GM13976 (cell line): ENCODE results near the gene EXOC6B.

Experiments used
- DNase-seq: peaks from one replicate; pipeline ENCODE4 v3.0.0; 2012; ENCODE audit warnings: low spot score
- in situ Hi-C: fragments of 300-500 bp; cut with MboI; formaldehyde crosslinking; loops from one replicate; pipeline ENCODE4 v1.12.0; 2022; ENCODE audit warnings: low sequenced_read_pairs, mixed read lengths, inconsistent platforms; ENCODE audit not compliant: unreplicated experiment
- TF ChIP-seq, protein P1 (sequence below): IDR thresholded peaks from 2 replicates; pipeline ENCODE4 v1.5.1; 2012; ENCODE audit warnings: borderline replicate concordance, mild to moderate bottlenecking; ENCODE audit not compliant: insufficient read depth; ENCODE audit errors: extremely low read depth, missing control alignments, control extremely low read depth

EXOC6B gene

DNA sequence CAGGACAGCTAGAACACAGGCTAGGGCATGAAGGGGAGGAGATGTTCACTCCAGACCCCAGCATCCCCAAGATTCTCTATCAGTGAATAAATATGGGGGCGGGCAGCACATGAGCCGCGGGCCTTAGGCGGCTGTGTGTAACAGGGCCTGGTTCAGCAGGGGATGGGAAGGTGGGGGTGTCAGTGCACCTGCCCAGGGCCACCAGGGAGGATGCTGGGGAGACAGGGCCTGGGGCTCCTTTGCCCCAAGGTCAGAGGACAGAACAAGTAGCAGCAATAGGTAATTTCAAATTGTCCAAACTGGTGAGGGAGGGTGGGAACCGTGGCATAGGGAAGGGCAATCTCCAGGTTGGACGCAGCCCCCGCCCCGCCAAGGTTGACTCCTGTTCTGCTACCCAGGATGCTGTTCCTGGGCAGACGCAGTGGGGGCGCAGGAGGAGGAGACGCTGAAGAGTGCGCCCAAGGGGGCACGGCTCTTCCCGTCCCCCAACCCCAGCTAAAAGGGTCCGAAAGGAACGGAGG, 694.4 kb downstream of the EXOC6B start:
- in situ Hi-C loops: loop anchor here (25.0 kb wide), 1 partner anchor 594 kb away; no protein-coding TSS in a partner anchor
- DNase-seq: no peak
- TF ChIP-seq, protein P1, sequence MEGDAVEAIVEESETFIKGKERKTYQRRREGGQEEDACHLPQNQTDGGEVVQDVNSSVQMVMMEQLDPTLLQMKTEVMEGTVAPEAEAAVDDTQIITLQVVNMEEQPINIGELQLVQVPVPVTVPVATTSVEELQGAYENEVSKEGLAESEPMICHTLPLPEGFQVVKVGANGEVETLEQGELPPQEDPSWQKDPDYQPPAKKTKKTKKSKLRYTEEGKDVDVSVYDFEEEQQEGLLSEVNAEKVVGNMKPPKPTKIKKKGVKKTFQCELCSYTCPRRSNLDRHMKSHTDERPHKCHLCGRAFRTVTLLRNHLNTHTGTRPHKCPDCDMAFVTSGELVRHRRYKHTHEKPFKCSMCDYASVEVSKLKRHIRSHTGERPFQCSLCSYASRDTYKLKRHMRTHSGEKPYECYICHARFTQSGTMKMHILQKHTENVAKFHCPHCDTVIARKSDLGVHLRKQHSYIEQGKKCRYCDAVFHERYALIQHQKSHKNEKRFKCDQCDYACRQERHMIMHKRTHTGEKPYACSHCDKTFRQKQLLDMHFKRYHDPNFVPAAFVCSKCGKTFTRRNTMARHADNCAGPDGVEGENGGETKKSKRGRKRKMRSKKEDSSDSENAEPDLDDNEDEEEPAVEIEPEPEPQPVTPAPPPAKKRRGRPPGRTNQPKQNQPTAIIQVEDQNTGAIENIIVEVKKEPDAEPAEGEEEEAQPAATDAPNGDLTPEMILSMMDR: no peak

DNA sequence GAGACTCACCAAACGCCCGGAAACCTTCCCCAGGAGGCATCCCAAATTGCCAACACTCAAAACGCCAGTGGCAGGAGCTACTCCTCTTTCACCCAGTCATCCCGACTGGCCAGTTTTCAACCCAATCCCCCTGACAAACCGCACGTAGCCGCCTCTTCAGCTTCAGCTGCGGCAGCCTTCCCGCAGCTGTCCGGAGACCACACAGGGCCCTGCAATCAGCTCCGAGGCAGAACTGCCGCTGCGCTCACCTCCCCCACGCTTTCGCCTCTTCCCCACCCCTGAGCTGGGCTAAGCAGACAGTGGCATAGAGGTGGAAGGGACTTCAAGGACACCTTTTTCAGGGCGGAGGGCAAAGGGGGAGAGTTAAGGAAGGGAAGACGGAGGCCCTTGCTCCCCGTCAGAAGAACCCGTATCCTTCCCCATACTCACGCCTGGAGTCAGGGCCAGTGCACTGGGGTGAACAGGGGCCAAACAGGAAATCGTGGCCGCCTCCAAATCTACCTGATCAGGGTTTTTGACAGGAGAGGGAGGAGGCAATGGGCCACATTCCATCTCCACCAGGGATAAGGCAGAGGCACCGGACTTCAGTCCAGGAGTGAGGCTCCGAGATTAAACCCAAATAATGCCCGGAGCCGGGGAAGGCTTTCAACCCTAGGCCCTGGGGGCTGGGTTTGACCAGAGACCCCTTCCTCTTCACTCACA, 695.0 kb downstream of the EXOC6B start:
- TF ChIP-seq, protein P1: no peak
- no peak for DNase-seq
- in situ Hi-C loops: loop anchor here (25.0 kb wide), 1 partner anchor 594 kb away; no protein-coding TSS in a partner anchor

DNA sequence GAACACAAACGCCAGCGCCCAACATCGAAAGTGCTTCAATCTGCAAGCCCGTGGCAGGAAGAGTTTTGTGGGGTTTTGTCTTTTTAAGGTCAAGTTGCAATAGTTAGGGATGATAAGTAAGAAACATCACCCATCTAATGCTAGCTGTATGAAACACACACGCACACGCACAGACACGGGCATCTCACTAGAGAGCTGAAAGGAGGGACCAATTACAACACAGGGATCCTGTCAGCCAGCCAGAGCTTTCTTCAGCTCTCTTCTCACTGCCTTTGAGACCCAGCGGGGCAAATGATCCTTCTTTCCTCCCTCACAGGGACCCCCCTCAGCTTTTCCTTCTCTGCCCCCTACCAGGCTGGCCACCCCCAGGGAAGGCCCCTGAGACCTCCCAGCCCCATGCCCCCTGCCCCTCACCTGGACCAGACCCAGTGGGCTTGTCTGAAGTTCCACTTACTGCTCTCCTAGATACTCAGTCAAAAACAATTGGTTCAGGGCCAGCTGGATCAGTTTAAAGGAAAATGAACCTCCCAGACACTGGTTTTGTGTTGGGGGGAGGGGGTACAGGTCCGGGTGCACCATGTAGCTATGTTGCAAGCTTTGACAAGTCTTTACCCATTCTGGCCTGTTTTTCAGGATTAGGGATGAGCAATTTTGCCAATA, 696.0 kb downstream of the EXOC6B start:
- TF ChIP-seq, protein P1: no peak
- in situ Hi-C loops: loop anchor here (25.0 kb wide), 1 partner anchor 593 kb away; no protein-coding TSS in a partner anchor
- DNase-seq: no peak

DNA sequence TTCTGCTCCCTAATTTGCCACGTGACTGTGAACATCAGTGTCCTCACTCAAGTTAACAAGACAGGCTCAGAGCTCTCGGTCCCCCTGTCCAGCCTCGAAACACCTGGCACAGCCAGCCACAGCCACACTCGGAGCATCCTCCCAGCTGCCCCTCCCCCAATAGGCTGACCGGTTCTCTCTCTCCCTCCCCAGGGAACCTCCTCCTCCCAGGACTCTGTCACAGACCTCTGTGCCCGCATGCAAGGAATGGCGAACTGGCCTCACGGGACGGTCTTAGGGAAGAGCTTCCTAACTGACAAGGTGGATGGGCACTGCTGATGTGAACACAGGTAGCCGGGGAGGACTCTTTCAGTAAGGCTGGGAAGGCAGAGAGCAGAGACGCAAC, 697.0 kb downstream of the EXOC6B start:
- in situ Hi-C loops: loop anchor here (25.0 kb wide), 1 partner anchor 592 kb away; no protein-coding TSS in a partner anchor
- TF ChIP-seq, protein P1: no peak
- DNase-seq: no peak

DNA sequence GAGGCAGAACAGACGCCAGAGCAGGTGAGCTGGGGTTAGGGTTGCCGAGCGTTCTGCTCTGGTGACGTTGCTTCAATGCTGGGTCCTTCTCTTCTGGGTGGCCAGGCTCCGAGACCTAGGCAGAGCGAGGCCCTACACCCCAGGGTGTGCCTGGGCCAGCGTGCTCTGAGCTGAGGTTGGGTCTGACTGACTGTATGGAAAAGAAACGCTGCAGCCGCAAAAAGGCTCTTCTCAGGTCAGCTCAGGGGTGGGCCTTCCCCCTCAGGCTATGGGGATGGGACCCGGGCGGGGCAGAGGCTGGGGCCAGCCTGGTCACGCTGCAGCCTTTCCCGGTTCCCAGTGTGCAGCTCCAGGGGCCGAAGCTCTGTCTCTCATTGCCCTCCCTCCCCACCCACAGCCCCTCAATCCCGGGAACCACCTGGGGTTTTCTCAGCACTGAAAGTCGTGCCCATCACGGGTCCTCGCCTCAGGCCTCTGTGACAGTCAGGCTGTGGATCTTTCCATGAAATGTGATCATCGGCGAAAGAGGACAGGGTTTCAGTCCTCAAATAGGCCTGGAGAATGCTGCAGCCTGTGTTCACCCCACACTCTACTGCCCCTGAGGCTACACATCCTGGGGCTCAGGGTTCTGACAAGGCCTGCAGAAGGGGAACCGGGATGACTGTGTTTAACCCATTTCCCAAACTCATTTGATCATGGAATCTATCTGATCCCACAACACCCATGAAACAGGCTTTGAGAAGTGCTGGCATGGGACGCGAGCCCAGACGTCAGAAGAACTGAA, 697.6 kb downstream of the EXOC6B start:
- TF ChIP-seq, protein P1: no peak
- in situ Hi-C loops: loop anchor here (25.0 kb wide), 1 partner anchor 591 kb away; no protein-coding TSS in a partner anchor
- no peak for DNase-seq

DNA sequence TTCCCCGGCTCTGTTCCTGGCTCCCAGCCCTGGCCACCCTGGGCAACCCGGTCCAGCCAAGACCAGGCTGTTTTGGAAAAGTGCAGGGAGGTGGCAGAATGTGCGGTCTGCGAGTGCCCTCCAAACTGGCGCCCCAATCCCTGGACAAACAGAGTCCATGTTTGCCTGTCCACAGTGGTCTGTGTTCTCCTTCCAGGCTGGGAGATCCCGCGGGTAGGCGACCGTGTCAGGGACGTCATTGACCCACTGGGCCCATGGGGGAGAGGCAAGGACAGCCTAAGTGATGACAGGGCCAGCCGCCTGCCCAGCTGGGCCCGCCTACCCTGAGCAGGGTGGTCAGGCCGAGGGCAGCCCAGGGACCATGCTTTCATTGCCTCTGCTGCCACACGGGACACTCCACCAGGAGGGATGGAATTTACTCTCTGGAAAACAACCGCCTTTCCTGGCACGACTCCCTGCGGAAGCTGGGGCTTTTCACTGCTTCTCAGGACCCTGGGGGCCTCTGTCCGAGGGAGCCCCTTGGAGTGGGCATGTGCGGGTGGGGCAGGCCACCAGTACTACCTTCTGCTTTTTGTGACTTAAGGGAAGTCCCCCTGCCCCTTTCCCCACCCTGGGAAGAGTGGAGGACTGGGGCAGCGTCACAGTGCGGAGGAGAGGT, 698.3 kb downstream of the EXOC6B start:
- DNase-seq: no peak
- TF ChIP-seq, protein P1: no peak
- in situ Hi-C loops: loop anchor here (25.0 kb wide), 1 partner anchor 590 kb away; no protein-coding TSS in a partner anchor
